ENCODE measurements around the gene MYH14.

DNA sequence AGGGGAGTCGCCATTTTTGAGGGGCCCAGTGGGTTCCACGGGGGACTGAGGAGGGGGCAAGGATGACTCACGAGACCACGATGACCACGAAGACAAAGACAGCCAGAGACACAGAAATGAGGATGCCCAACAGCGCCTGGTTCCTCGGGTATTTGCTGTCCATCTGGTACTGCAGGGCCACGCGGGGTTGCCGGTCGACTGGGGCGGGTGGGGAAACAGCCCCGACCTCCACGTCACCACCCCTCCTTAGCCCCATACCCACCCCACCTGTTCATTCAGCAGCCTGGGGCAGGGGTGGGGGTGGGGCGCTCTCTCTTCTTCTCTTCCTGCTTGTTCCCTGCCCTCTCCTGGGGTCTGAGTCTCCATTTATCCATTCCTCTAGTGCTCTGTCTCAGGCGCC, 48.9 kb upstream of the MYH14 start:
- TF ChIP-seq, protein P1, sequence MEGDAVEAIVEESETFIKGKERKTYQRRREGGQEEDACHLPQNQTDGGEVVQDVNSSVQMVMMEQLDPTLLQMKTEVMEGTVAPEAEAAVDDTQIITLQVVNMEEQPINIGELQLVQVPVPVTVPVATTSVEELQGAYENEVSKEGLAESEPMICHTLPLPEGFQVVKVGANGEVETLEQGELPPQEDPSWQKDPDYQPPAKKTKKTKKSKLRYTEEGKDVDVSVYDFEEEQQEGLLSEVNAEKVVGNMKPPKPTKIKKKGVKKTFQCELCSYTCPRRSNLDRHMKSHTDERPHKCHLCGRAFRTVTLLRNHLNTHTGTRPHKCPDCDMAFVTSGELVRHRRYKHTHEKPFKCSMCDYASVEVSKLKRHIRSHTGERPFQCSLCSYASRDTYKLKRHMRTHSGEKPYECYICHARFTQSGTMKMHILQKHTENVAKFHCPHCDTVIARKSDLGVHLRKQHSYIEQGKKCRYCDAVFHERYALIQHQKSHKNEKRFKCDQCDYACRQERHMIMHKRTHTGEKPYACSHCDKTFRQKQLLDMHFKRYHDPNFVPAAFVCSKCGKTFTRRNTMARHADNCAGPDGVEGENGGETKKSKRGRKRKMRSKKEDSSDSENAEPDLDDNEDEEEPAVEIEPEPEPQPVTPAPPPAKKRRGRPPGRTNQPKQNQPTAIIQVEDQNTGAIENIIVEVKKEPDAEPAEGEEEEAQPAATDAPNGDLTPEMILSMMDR (conservative IDR thresholded peaks at IDR 0.05 in 1 of 2, IDR thresholded peaks at IDR 0.05 in 1 of 2; ENCODE audit: low read depth in 1 of 2, low read length in 2 of 2) = no peak
- no peak for TF ChIP-seq EZH2 (IDR thresholded peaks at IDR 0.05; ENCODE audit: low read length, missing control alignments)
